ENCODE data around the gene TTLL13.
A peak's percentile ranks its signal among the peaks of the same experiment; 100 is the strongest.

TTLL13 gene

DNA sequence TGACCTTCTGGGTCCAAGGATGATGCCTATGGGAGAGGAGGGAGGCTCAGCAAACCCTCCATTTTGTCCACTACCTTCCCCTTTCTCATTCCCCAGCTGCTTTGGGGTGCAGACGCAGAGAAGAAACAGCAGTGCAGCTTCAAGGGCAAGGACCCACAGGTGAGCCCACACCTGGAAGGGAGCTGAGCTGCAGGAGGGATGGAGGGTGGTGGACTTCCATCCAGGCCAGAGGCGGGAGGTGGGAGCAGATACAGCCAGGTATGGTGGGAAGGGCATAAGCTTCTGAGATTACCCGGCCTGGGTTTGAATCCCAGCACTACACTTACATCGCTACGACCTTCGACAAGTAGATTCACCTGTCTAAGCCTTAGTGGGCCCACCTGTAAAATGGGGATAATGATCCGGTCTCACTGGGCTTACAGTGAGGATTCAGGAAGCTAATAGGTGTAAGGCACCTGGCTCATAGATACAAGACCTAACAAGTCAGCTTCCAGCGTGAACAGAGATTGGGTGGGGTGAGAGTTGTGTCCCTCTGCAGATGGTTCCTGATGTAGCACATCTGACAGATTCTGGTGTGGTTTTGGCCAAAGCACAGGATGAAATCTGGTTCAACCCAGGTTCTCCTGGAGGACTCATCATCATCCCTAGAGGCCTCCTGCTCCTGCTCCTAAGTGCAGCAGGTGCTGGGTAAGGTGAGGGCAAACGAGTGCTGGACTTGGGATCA lies 31.5 kb upstream of the TTLL13 start:
- no peak for DNase-seq (ENCODE audit: low spot score)

DNA sequence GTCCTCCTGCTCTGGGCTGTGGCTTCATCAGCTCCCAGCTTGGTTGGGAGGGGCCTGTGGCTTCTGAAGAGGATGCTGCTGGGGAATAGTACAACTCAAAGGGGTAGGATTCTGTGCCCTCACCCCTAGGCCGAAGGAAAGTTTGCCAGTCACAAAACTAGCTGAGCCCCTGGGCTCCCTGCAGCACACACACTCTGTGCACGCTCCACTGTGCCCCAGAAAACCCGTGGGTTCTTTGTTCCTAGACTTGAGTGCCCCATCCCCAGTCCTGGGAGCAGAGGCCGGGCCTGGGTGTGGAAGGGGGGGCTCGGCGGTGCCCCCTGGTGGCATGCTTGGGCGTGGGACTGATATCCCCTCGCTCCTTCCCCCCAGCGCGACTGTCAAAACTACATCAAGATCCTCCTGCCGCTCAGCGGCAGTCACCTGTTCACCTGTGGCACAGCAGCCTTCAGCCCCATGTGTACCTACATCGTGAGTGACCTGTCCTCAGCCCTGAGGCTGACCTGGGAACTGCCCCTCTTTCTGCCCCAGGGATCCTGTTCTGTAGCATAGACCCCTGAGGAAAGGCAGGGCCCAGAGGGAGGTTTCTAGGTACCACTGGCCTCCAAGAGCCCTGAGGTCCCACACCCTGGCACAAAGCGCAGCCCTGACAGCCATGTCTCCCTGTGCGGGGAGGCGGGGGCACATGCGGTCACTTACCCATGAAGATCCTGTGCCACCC lies 29.8 kb upstream of the TTLL13 start:
- peak; percentile 82 for DNase-seq (ENCODE audit: low spot score)

DNA sequence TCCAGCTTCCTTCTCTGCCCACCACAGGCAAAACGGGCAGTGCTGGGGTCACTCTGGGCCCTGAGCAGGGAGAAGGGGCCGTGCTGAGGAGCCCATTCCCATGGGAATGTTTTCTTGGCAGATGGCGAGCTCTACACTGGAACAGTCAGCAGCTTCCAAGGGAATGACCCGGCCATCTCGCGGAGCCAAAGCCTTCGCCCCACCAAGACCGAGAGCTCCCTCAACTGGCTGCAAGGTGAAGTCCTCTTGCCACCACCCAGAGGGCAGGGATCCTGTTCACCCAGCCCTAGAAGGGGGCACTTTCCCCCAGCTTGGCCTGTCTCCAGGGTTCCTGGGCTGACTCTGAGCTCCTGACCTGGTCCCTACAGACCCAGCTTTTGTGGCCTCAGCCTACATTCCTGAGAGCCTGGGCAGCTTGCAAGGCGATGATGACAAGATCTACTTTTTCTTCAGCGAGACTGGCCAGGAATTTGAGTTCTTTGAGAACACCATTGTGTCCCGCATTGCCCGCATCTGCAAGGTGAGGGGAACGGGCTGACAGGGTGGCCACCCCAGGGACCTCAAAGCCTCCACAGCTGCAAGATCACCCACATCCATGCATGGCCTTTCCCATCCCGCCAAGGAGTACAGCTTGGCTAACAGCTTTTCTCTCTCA lies 28.0 kb upstream of the TTLL13 start:
- peak; percentile 72 for DNase-seq (ENCODE audit: low spot score)

DNA sequence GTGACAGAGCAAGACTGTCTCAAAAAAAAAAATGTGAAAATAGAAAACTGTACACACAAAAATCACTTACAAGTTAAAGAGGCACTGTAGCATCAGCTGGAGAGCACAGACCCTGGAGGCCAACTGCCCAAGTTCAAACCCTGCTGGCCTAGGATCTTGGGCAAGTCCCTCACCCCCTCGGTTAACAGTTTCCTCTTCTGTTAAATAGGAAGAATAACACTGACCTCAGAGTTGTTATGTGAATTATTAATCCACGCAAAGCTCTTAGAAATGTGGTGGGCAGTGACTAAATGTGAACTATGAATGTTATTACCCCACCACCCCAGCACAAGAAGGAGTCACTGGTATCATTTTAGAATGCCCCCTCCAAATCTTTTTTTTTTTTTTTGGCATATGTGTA lies 26.8 kb upstream of the TTLL13 start:
- DNase-seq (ENCODE audit: low spot score) = no peak

DNA sequence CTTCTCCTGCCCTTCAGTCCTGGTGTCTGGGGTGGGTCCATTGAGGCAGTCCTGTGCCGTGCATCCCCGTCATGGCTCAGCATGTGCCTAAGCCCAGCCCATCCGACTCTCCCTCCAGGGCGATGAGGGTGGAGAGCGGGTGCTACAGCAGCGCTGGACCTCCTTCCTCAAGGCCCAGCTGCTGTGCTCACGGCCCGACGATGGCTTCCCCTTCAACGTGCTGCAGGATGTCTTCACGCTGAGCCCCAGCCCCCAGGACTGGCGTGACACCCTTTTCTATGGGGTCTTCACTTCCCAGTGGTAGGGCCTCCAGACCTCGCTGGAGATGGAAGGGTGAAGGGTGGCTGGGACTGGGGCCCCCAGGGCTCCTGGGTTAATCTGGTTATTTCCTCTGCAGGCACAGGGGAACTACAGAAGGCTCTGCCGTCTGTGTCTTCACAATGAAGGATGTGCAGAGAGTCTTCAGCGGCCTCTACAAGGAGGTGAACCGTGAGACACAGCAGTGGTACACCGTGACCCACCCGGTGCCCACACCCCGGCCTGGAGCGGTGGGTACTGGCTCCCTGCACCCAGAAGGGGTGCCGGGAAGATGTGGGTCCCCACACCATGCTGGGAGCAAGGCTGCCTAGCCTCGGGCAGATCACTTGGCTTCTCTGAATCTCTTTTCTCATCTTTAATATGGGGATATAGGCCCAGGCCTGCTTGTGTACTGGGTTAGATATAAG lies 25.8 kb upstream of the TTLL13 start:
- no peak for DNase-seq (ENCODE audit: low spot score)

DNA sequence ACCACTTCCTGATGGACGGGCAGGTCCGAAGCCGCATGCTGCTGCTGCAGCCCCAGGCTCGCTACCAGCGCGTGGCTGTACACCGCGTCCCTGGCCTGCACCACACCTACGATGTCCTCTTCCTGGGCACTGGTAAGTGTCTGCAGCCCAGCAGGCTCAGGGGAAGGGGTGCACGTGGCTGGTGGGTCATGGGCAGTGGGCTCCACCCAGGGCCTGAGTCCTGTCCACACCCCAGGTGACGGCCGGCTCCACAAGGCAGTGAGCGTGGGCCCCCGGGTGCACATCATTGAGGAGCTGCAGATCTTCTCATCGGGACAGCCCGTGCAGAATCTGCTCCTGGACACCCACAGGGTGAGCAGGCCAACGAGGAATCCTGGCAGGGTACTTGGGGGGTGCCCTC lies 24.3 kb upstream of the TTLL13 start:
- no peak for DNase-seq (ENCODE audit: low spot score)

DNA sequence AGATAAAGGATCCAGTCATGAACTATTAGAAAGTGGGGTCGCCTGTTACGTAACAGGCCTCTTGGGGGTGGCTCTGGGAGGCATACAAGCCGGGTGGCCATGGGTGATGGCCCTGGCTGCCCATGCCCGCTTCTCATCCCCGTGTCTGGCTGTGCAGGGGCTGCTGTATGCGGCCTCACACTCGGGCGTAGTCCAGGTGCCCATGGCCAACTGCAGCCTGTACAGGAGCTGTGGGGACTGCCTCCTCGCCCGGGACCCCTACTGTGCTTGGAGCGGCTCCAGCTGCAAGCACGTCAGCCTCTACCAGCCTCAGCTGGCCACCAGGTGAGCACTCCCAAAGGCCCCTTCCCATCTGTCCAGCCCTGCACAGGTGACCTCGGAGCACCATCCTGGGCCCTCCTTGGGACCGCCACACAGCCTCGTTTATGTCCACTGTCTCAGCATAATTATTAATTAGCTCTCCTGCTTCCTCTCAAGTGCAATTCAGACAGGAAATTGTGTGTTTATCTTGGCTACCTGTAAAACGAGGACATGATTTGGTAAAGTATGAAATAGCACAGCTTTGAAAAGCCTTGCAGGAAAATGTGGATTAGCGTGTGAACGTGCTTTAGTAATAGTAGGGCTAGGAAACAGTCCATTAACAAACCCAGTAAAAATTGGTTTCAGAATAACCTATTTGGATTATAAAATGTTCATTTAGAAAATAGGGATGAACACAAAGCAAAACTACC lies 23.7 kb upstream of the TTLL13 start:
- no peak for DNase-seq (ENCODE audit: low spot score)

DNA sequence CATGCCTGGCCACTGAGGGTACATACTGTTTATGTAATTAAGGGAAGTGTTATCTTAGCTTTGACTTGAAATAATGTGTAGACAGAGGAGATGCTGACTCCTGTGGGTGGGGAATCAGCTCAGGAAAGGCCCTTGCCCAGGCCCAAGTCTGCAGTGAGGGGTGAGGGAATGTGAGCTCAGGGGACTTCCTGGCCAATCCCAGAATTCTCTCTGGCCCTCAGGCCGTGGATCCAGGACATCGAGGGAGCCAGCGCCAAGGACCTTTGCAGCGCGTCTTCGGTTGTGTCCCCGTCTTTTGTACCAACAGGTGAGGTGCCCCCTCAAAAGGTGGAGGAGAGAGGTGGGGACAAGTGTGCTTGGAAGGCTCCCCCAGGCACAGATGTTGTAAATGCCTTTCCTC lies 22.0 kb upstream of the TTLL13 start:
- DNase-seq (ENCODE audit: low spot score) = no peak

DNA sequence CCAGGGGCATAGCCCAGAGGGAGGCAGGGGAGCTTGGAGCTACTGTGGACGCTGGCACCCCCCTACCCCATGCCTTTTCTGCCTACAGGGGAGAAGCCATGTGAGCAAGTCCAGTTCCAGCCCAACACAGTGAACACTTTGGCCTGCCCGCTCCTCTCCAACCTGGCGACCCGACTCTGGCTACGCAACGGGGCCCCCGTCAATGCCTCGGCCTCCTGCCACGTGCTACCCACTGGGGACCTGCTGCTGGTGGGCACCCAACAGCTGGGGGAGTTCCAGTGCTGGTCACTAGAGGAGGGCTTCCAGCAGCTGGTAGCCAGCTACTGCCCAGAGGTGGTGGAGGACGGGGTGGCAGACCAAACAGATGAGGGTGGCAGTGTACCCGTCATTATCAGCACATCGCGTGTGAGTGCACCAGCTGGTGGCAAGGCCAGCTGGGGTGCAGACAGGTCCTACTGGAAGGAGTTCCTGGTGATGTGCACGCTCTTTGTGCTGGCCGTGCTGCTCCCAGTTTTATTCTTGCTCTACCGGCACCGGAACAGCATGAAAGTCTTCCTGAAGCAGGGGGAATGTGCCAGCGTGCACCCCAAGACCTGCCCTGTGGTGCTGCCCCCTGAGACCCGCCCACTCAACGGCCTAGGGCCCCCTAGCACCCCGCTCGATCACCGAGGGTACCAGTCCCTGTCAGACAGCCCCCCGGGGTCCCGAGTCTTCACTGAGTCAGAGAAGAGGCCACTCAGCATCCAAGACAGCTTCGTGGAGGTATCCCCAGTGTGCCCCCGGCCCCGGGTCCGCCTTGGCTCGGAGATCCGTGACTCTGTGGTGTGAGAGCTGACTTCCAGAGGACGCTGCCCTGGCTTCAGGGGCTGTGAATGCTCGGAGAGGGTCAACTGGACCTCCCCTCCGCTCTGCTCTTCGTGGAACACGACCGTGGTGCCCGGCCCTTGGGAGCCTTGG lies 21.3 kb upstream of the TTLL13 start:
- DNase-seq (ENCODE audit: low spot score) = no peak

DNA sequence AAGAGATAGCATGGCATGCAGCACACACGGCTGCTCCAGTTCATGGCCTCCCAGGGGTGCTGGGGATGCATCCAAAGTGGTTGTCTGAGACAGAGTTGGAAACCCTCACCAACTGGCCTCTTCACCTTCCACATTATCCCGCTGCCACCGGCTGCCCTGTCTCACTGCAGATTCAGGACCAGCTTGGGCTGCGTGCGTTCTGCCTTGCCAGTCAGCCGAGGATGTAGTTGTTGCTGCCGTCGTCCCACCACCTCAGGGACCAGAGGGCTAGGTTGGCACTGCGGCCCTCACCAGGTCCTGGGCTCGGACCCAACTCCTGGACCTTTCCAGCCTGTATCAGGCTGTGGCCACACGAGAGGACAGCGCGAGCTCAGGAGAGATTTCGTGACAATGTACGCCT lies 20.4 kb upstream of the TTLL13 start:
- no peak for DNase-seq (ENCODE audit: low spot score)

DNA sequence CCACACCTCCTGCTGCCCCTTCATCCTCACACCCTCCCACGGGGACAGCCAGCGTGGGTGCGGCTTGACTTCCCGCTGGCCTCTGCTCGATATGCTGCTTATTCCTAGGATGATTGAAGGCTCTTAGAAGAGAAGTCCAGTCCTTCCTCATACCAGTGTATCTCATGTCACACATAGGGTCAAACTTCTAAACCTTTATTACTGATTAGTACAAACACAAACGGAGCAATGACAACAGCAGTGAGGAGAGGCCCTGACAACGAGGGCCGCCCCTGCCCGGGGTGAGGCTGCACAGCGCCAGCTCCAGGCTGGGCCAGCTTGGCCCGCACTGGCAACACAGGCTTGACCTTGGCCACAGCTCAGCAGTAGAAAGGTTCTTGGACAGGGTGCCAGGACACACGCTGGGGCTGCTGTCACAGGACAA lies 19.3 kb upstream of the TTLL13 start:
- no peak for DNase-seq (ENCODE audit: low spot score)

DNA sequence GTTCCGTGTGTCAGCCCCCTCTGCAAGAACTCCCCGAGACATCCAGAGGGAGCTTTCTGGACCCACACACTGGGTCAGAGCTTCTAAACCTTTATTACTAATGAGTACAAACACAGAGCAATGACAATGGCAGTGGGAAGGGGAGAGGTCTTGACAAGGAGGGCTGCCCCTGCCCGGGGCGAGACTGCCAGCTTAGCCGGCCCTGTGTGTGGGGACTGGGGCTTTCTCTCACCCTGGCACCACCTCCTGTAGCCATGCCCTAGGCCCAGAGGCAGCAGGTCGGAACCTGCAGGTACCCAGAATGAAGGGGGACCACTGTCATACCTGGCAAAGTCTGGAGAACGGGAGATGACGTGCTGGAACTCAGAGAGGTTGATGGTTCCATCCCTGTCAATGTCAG lies 18.7 kb upstream of the TTLL13 start:
- DNase-seq (ENCODE audit: low spot score) = no peak

DNA sequence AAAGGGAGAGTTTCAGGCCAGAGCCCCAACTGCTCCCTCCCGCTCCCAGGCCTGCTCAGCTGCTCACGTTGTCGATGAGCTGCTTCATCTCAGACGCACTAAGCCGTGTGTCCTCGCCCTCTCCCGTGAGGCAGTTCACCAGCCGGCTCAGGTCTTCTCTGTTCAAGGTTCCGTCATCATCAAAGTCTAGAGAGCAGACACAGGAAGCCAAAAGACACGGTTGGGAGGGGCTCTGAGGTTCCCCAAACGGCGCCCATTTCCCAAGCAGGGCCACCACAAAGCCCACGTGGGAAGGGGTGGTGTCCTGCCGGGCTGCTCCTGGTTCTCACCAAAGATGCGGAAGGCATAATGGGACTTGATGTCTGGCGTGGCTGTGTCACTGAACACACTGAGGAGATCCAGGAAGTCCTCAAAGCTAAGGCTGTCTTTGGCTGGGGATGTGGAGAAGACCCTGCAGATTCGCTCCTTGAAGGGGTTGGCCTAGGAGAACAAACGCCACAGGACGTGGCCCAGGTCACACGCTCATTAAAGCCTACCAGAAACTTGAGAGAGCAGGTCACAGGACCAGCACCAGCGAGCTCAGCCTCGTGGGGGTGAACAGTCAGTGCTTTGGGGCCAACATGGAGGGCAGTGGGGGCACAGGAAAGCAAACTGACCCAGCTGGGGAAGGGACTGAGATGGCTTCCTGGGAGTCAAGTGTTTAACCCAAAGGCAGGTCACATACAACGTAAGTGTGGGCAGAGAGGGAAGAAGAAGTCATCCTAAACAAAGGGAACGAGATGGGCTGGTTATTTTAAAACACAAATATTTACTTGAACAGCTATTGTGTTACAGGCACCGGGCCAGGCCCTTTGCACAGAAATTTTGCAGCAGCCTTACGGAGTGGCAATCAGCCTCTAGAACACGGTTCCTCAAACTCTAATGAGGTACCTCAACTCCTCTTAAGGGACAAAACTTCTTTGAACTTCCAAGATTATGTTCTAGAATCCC lies 18.0 kb upstream of the TTLL13 start:
- DNase-seq (ENCODE audit: low spot score) = no peak

DNA sequence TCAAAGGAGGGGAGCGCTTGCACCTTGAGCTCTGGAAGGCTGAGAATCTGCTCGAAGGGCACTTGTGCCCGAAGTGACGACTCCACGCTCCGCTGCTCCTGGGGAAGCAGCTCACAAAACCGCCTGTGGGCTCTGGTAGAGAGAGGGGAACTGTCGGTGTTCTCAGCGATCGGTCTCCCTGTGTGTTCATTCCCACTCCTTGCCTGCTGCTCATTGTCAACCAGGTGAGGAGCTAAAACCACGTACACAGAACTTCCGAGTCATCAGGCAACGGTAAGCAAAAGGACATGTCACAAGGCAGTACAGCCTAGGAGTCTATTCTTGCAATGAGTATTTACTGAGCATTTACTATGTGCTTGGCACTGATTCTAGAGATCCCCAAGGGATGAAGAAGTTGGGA lies 17.2 kb upstream of the TTLL13 start:
- DNase-seq (ENCODE audit: low spot score) = peak; percentile 32

DNA sequence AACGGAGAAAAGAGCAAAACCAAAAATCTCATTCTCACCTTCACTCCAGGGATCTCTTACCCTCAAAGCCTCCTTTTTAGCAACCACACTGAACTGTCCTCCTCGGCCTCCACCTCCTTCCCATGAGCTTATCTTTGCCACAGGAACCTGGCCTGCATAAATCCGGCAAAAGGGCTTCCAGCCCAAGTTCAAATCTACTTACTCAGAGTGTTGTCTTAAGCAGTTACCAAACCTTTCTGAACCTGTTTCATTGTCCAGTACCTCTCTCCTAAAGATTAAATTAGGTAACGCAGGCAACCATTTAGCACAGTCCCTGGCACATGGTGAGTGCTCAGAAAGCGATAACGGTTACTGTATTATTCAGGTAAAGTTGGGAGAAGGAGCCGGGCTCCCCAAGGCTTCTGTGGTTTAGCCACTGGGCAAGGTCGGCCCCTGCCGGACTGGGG lies 16.4 kb upstream of the TTLL13 start:
- DNase-seq (ENCODE audit: low spot score) = peak; percentile 29

DNA sequence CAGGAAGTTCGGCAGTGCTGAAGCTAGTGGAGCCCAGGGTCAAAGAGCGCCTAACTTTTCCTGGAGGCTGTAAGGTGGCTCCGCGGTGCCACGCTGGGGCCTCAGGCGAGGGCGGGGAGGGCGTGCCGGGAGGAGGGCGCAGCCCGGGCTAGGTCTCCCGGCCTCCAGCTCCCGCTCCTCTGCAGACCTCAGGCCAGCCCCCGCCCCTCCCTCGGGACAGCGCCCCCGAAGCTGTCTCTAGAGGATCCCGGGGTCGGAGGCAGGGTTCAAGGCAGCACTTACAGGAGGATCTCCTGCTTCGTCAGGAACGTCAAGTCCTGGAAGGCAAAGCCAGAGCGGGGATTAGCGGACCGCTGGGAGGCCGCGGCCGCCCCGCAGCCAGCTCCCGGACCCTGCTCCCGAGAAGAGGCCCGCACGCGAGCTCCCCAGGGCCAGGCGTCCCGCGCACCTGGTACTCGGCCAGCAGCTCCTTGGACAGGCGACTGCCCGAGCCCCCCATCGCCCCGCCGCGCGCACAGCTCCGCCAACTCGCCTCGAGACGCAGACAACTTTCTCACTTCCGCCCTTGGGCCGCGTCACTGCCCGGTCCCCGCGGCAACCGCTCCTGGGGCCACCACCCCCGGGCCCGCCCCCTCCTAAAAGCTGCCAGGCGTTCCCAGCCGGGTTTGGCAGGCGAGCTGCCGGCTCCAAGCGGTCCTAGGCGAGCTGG lies 15.8 kb upstream of the TTLL13 start, which contains the start of gene CIB1:
Gene CIB1, minus strand, starts transcription at position 555 of the 709 bp plus-strand sequence. Its CDS starts 56 bp downstream, at position 499.
- peak; percentile 94 for DNase-seq (ENCODE audit: low spot score)

DNA sequence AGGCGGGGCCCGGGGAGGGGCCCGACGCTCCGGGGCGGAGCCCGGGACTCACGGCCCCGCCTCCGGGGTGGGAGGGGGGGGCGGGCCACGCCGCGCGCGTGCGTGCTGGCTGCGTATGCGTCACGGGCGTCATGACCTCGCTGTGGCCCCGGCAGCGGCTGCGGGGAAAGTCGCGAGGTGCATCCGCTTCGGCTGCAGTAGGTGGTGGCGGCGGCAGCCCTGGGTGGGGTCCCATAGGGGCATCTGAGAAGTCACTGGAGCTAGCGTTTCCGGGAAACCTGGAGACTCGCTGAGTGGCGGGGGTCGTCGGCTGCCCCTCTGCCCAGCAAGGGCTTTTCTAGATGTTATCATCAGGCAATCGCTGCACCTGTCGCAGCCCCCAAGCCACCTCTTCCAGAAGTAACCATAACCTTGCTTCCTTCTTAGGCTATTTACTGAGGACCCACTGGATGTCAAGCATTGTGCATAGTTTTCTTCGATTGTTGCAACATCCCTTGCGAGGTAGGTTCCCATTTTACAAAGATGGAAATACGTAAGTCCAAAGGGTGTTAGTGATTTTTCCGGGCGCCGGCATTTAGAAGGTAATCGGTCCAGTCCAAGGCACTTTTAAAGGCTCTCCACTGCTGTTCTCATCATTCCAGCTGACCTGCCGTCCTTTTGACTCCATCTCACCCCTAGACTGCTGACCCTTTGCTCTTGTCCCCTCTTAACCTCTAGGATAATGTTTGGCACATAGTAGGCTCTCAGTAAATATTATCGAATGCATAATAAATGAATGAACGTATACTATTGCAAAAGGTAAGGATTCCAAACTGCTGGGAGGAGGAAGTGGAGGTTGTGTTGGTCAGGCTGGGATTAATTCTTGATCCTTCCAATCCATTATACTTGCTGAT lies 15.0 kb upstream of the TTLL13 start, which contains the start of gene GDPGP1:
Gene GDPGP1, plus strand, starts transcription at position 114 of the 893 bp plus-strand sequence. CDS start 6,700 bp downstream, outside the sequence.
- no peak for DNase-seq (ENCODE audit: low spot score)
